H1 (cell line): Measurements from ENCODE around the gene CSPG5. TPM values are rescaled to one million over a fixed set of nuclear protein-coding genes. Genes with fewer than 3 reads are reported as not detected.
A peak's percentile ranks its signal among the peaks of the same experiment; 100 is the strongest.

Source experiments
- CTCF ChIA-PET: fragments of 300-600 bp; sonication (Branson Sonifier 250); formaldehyde crosslinking; loops from one replicate; lab custom pipeline; 2021; ENCODE audit not compliant: partially characterized antibody; lab: Charles Lee
- POLR2A ChIA-PET: fragments of 300-600 bp; sonication (Branson Sonifier 250); formaldehyde crosslinking; loops from one replicate; lab custom pipeline; 2021; ENCODE audit warnings: inconsistent platforms; ENCODE audit not compliant: partially characterized antibody; lab: Charles Lee
- DNase-seq, 2 experiments: peaks; one replicate each; pipeline versions ENCODE4 v3.0.0 to v3.0.0-alpha.2; 2010 to 2022; ENCODE audit warnings: low spot score in 2 of 2, low read depth in 1 of 2, mixed read lengths in 1 of 2
- FAIRE-seq: peaks from 2 replicates; lab custom pipeline; 2011; peaks lifted over from hg19 to GRCh38; lab: Jason Lieb, UNC
- H2AFZ ChIP-seq: 2 replicates; pipeline ENCODE4 v1.8.1; 2012; ENCODE audit warnings: low read length, inconsistent platforms
- H2AK5ac ChIP-seq: 2 replicates; pipeline ENCODE4 v1.6.1; 2013; ENCODE audit warnings: low read depth, low read length
- H2BK120ac ChIP-seq: replicated peaks from 2 replicates; pipeline ENCODE3; 2013; ENCODE audit warnings: low read depth, low read length, inconsistent platforms
- H2BK12ac ChIP-seq: 2 replicates; pipeline ENCODE4 v1.6.1; 2013; ENCODE audit warnings: low read depth, low read length
- H2BK15ac ChIP-seq: 2 replicates; pipeline ENCODE4 v1.6.1; 2013; ENCODE audit warnings: low read length
- H2BK20ac ChIP-seq: 2 replicates; pipeline ENCODE4 v1.6.1; 2013; ENCODE audit warnings: low read length
- H2BK5ac ChIP-seq: 2 replicates; pipeline ENCODE4 v1.6.1; 2013; ENCODE audit warnings: low read depth, low read length
- H3K14ac ChIP-seq: 2 replicates; pipeline ENCODE4 v1.6.1; 2013; ENCODE audit warnings: inconsistent platforms; ENCODE audit not compliant: insufficient read length
- H3K18ac ChIP-seq: 2 replicates; pipeline ENCODE4 v1.6.1; 2013; ENCODE audit warnings: low read length; ENCODE audit errors: extremely low read depth
- H3K23ac ChIP-seq: 2 replicates; pipeline ENCODE4 v1.6.1; 2013; ENCODE audit warnings: inconsistent platforms; ENCODE audit not compliant: insufficient read length
- H3K23me2 ChIP-seq: 2 replicates; pipeline ENCODE4 v1.6.1; 2013; ENCODE audit warnings: low read depth, low read length
- H3K27ac ChIP-seq: 2 replicates; pipeline ENCODE4 v1.6.1; 2011; ENCODE audit warnings: low read depth, low read length, inconsistent platforms
- H3K27me3 ChIP-seq, 4 experiments: replicated peaks in 1 of 4; 1 replicate in 1 of 4; 2 replicates in 3 of 4; pipeline versions ENCODE4 v1.6.1 to v1.8.1; 2011 to 2013; ENCODE audit warnings: low read length in 3 of 4, mild to moderate bottlenecking in 3 of 4, inconsistent platforms in 2 of 4, mixed read lengths in 2 of 4, moderate library complexity in 1 of 4; ENCODE audit not compliant: control insufficient read depth in 3 of 4, insufficient read depth in 3 of 4; ENCODE audit errors: extremely low read depth in 1 of 4
- H3K36me3 ChIP-seq, 4 experiments: 2 replicates each; pipeline versions ENCODE4 v1.6.1 to v1.8.1; 2011 to 2013; ENCODE audit warnings: mild to moderate bottlenecking in 4 of 4, low read length in 3 of 4, moderate library complexity in 2 of 4, control low read depth in 1 of 4, inconsistent platforms in 1 of 4; ENCODE audit not compliant: insufficient read depth in 4 of 4, control insufficient read depth in 2 of 4
- H3K4ac ChIP-seq: replicated peaks from 2 replicates; pipeline ENCODE3; 2013; ENCODE audit warnings: low read length, low read depth, mixed read lengths, inconsistent platforms; ENCODE audit not compliant: insufficient read length
- H3K4me1 ChIP-seq, 4 experiments: replicated peaks in 1 of 4; 1 replicate in 1 of 4; 2 replicates in 3 of 4; pipeline versions ENCODE4 v1.6.1 to v1.8.1; 2011 to 2013; ENCODE audit warnings: low read length in 3 of 4, inconsistent platforms in 2 of 4, mixed read lengths in 1 of 4; ENCODE audit not compliant: insufficient read depth in 4 of 4, control insufficient read depth in 3 of 4
- H3K4me2 ChIP-seq, 2 experiments: 2 replicates each; pipeline versions ENCODE4 v1.6.1 to v1.8.1; 2011 to 2013; ENCODE audit warnings: low read depth in 2 of 2, low read length in 2 of 2, control low read depth in 1 of 2, inconsistent platforms in 1 of 2, mild to moderate bottlenecking in 1 of 2; ENCODE audit not compliant: insufficient read depth in 1 of 2
- H3K4me3 ChIP-seq, 4 experiments: fragments of 200-600, 300-600 bp in 1 of 4; sonication (generic), shearing (Covaris generic), sonication (Bioruptor Twin) in 1 of 4; 2 replicates each; pipeline versions ENCODE4 v1.5.1 to v1.8.1; 2011 to 2016; ENCODE audit warnings: low read length in 4 of 4, low read depth in 3 of 4, control low read depth in 2 of 4, inconsistent platforms in 2 of 4, mild to moderate bottlenecking in 2 of 4, mixed read lengths in 1 of 4, moderate library complexity in 1 of 4; ENCODE audit not compliant: insufficient read depth in 2 of 4; ENCODE audit errors: extremely low read depth in 1 of 4
- H3K56ac ChIP-seq: replicated peaks from 2 replicates; pipeline ENCODE3; 2013; ENCODE audit warnings: low read depth, mild to moderate bottlenecking, mixed read lengths, low read length, inconsistent platforms; ENCODE audit not compliant: insufficient read length
- H3K79me1 ChIP-seq: 2 replicates; pipeline ENCODE4 v1.6.1; 2013; ENCODE audit warnings: low read depth, low read length, control low read depth
- H3K79me2 ChIP-seq, 2 experiments: 2 replicates each; pipeline versions ENCODE4 v1.6.1 to v1.8.1; 2012 to 2013; ENCODE audit warnings: low read length in 2 of 2, mild to moderate bottlenecking in 2 of 2, inconsistent platforms in 1 of 2; ENCODE audit not compliant: insufficient read depth in 2 of 2, control insufficient read depth in 1 of 2
- H3K9ac ChIP-seq, 4 experiments: replicated peaks in 1 of 4; 1 replicate in 1 of 4; 2 replicates in 3 of 4; pipeline versions ENCODE4 v1.6.1 to v1.8.1; 2011 to 2013; ENCODE audit warnings: low read depth in 3 of 4, low read length in 3 of 4, control low read depth in 2 of 4, mild to moderate bottlenecking in 2 of 4, moderate library complexity in 2 of 4, inconsistent platforms in 1 of 4; ENCODE audit errors: extremely low read depth in 1 of 4
- H3K9me3 ChIP-seq, 2 experiments: 2 replicates each; pipeline versions ENCODE4 v1.6.1 to v1.8.1; 2012 to 2013; ENCODE audit warnings: mild to moderate bottlenecking in 2 of 2, moderate library complexity in 2 of 2, control low read depth in 1 of 2, inconsistent platforms in 1 of 2, low read depth in 1 of 2, low read length in 1 of 2, mixed read lengths in 1 of 2; ENCODE audit not compliant: insufficient read depth in 2 of 2
- H4K20me1 ChIP-seq, 2 experiments: replicated peaks in 1 of 2; 2 replicates each; pipeline versions ENCODE3 to v1.8.1; 2011 to 2013; ENCODE audit warnings: inconsistent platforms in 2 of 2, low read length in 2 of 2, mild to moderate bottlenecking in 1 of 2; ENCODE audit not compliant: insufficient read depth in 2 of 2, control insufficient read depth in 1 of 2
- H4K5ac ChIP-seq: 2 replicates; pipeline ENCODE4 v1.6.1; 2013; ENCODE audit warnings: low read length, low read depth, mixed read lengths, inconsistent platforms; ENCODE audit not compliant: insufficient read length
- H4K8ac ChIP-seq: 2 replicates; pipeline ENCODE4 v1.8.0; 2013; ENCODE audit warnings: mild to moderate bottlenecking, moderate library complexity, low read length, inconsistent platforms; ENCODE audit not compliant: insufficient read depth; ENCODE audit errors: extremely low read depth
- H4K91ac ChIP-seq: replicated peaks from 2 replicates; pipeline ENCODE3; 2013; ENCODE audit warnings: low read length, mixed read lengths, inconsistent platforms; ENCODE audit not compliant: insufficient read length
- ASH2L ChIP-seq: fragments of 200-600, 300-600 bp; sonication (generic); IDR thresholded peaks from one replicate; pipeline ENCODE4 v1.7.1; 2017; ENCODE audit warnings: low read length
- BACH1 ChIP-seq: IDR thresholded peaks from 2 replicates; pipeline ENCODE4 v1.6.1; 2012; ENCODE audit warnings: low read length, improper control_type of control experiment
- EP300 ChIP-seq, 2 experiments: IDR thresholded peaks; 1 replicate in 1 of 2; 2 replicates in 1 of 2; pipeline ENCODE4 v1.6.1; 2011 to 2012; ENCODE audit warnings: low read depth in 2 of 2, low read length in 2 of 2, mild to moderate bottlenecking in 2 of 2, borderline replicate concordance in 1 of 2, inconsistent platforms in 1 of 2, moderate library complexity in 1 of 2
- HDAC2 ChIP-seq, 2 experiments: fragments of 300-600 bp in 1 of 2; sonication (generic) in 1 of 2; IDR thresholded peaks; 2 replicates each; pipeline ENCODE4 v1.6.1; 2011 to 2012; ENCODE audit warnings: low read depth in 2 of 2, low read length in 2 of 2, mild to moderate bottlenecking in 2 of 2, moderate library complexity in 2 of 2, borderline replicate concordance in 1 of 2, inconsistent platforms in 1 of 2
- JUND ChIP-seq: IDR thresholded peaks from 2 replicates; pipeline ENCODE4 v1.6.1; 2011; ENCODE audit warnings: mild to moderate bottlenecking, improper control_type of control experiment, low read length
- SIX5 ChIP-seq: IDR thresholded peaks from 2 replicates; pipeline ENCODE4 v1.6.1; 2011; ENCODE audit warnings: mild to moderate bottlenecking, low read depth, low read length
- SUZ12 ChIP-seq: fragments of 200-600 bp; sonication (generic); IDR thresholded peaks from 2 replicates; pipeline ENCODE4 v1.6.1; 2012; ENCODE audit warnings: mild to moderate bottlenecking, inconsistent platforms, low read length, moderate library complexity, mixed read lengths
- TBP ChIP-seq: IDR thresholded peaks from 2 replicates; pipeline ENCODE4 v1.6.1; 2011; ENCODE audit warnings: low read depth, low read length, improper control_type of control experiment
- YY1 ChIP-seq: IDR thresholded peaks from 2 replicates; pipeline ENCODE4 v1.6.1; 2011; ENCODE audit warnings: low read depth, mild to moderate bottlenecking, low read length
- WGBS, 2 experiments: shearing (Covaris generic) in 1 of 2; methylation state at CpG; one replicate each; pipeline versions ENCODE4 v1.1.6 to v1.1.7; 2013 to 2015; ENCODE audit warnings: low lambda C conversion rate in 2 of 2, mixed read lengths in 2 of 2, inconsistent platforms in 1 of 2, low coverage in 1 of 2, missing lambda C conversion rate in 1 of 2; ENCODE audit not compliant: insufficient replicate concordance in 2 of 2, insufficient coverage in 1 of 2, insufficient read length in 1 of 2; ENCODE audit errors: extremely low coverage in 1 of 2, missing lambda C conversion rate in 1 of 2; 5-methylcytosine and 5-hydroxymethylcytosine counted together
- polyA plus RNA-seq, 7 experiments: library from polyadenylated mRNA; depleted of rRNA in 3 of 7; stranded (reverse) in 5 of 7; unstranded in 2 of 7; fragments of >200 nt in 5 of 7; fragments of 200-250 nt in 2 of 7; gene quantifications; 1 replicate in 5 of 7; 2 replicates in 1 of 7; 4 replicates in 1 of 7; pipeline versions ENCODE4 v1.2.1 to v1.2.3, GENCODE V29; 2011 to 2013; ENCODE audit warnings: missing spikeins in 2 of 7, mixed read lengths in 2 of 7
- total RNA-seq: library from RNA; stranded (reverse); fragmentation: NEBNext Ultra II Directional; extraction: Animal tissue kit (Norgen Biotek cat#: 25700); gene quantifications from 2 replicates; pipeline ENCODE4 v1.2.1, GENCODE V29; 2021
- TF ChIP-seq, protein P1 (sequence below): IDR thresholded peaks from 2 replicates; pipeline ENCODE4 v1.6.1; 2011; ENCODE audit warnings: low read depth, mild to moderate bottlenecking, low read length; ENCODE audit not compliant: insufficient read depth

The CSPG5 gene
- total and polyA plus RNA-seq, 2 of the 8 experiments (the other 6 are each of a cell fraction or from before 2014, with no cell fraction given) = 2.1 to 7.4 TPM

DNA sequence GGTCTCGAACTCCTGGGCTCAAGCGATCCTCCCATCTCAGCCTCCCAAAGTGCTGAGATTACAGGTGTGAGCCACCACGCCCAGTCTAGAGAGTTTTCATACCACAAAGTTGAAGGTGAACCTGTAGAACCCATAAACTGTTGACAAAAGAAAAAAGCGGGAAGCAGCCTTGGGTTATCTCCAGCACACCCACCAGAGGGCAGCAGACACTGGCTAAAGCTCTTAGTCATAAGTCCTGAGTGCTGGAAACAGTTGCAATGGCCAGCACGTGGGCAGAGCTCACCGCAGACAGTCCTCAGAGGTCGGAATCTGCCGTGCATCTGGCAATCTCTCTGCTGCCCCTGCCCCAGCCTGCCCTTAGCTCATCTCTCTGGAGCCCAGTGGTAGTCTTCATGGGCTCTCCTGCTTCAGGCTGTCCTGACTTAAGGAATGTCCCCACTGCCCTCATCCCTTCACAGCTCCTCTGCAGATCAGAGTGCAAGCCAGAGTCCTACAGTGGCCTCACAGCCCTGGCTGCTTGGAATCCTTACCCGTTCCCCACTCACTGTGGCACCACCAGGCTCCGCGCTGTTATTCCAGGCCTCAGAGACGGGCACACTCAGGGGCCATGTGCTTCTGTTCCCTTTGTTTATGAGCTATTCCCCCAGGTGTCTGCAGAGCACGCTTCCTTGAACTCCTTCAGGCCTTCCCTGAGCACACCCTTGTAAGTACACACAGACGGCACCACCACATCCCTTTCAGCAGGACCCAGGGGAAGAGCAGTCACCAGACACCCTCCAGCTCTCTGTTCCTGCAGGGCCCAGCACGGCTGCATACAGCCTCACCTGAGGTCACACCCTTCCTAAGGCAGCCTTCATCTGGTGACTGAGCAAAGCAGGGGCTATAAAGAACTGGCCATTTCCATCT, 56.3 kb downstream of the CSPG5 start:
- ChIA-PET POLR2A (interaction anchor here (0.5 to 2.6 kb wide), 8 partner anchors 10 to 303 kb away, joined by 3 to 9 read pairs (median 4); no protein-coding TSS in a partner anchor), CTCF (interaction anchor here (0.6 to 5.0 kb wide), 57 partner anchors 9 to 565 kb away, joined by 3 to 34 read pairs (median 4); partner anchors contain the start of genes DHX30 and ELP6)
- peak; percentile 97 for FAIRE-seq
- TF ChIP-seq TBP (no peak), HDAC2 (IDR thresholded peaks at IDR 0.05; ENCODE audit: borderline replicate concordance in 1 of 2, low read depth in 2 of 2, low read length in 2 of 2) (peak in 1 of 2 experiments; percentile 58; a peak in 1 of 4 replicates), SUZ12 (no peak), ASH2L (peak; percentile 36), SIX5 (no peak), JUND (peak; percentile 58; the same call in 1 of the 2 replicates), YY1 (0 out of 2 replicates have a peak, but pooled peaks have one; percentile 63), BACH1 (peak; percentile 24; the same call in 1 of the 2 replicates), EP300 (IDR thresholded peaks at IDR 0.05; ENCODE audit: borderline replicate concordance in 1 of 2, low read depth in 2 of 2, low read length in 2 of 2) (no peak)
- TF ChIP-seq, protein P1, sequence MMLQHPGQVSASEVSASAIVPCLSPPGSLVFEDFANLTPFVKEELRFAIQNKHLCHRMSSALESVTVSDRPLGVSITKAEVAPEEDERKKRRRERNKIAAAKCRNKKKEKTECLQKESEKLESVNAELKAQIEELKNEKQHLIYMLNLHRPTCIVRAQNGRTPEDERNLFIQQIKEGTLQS = no peak

More for the DNA sequence above, 56.3 kb downstream of the CSPG5 start:
- DNase-seq = peak; percentile 81 to 89
- Histone ChIP-seq H3K4me3 (no peak overlapping the region), H3K14ac (no peak overlapping the region), H2BK15ac (peak overlapping the region; percentile 98), H3K56ac (no peak overlapping the region), H3K79me1 (no peaks in the 10 kb centered on the region), H4K8ac (peak overlapping the region; percentile 73), H3K23ac (no peak overlapping the region), H2AFZ (peak overlapping the region; percentile 87), H3K79me2 (no peaks in the 10 kb centered on the region), H4K91ac (peak overlapping the region; percentile 13), H3K18ac (peak overlapping the region; percentile 76), H3K9me3 (no peaks in the 10 kb centered on the region), H2BK12ac (peak overlapping the region; percentile 32; the same call in 1 of the 2 replicates), H3K27ac (no peak overlapping the region), H2AK5ac (no peak overlapping the region), H3K36me3 (no peaks in the 10 kb centered on the region), H2BK120ac (peak overlapping the region; percentile 7), H2BK20ac (peak overlapping the region; percentile 97; the same call in 1 of the 2 replicates), H3K4ac (no peak overlapping the region), H3K4me2 (no peak overlapping the region), H3K9ac (no peak overlapping the region), H4K5ac (no peak overlapping the region), H2BK5ac (no peak overlapping the region), H3K4me1 (peaks cover 0 to 11% (median 2%) of the 10 kb centered on the region in 4 experiments; a peak in 4 of 7 replicates), H3K23me2 (no peaks in the 10 kb centered on the region), H4K20me1 (no peaks in the 10 kb centered on the region), H3K27me3 (peaks cover 3 to 14% (median 13%) of the 10 kb centered on the region in 4 experiments)
- WGBS, 2 experiments = 50% methylated on average over 15 of the region's 15 CpGs; no CpG with 5 or more reads in 1 of the 2 experiments
